HG03469 (cell line): ENCODE measurements around the gene MYO9B.
A peak's percentile ranks its signal among the peaks of the same experiment; 100 is the strongest.

Experiments used
- ATAC-seq: cut with Tn5 transposase; IDR thresholded peaks from one replicate; pipeline ENCODE4 v1.9.1; 2021; ENCODE audit warnings: mild to moderate bottlenecking, moderate library complexity, moderate number of reproducible peaks; ENCODE audit not compliant: unreplicated experiment

MYO9B gene, protein sequence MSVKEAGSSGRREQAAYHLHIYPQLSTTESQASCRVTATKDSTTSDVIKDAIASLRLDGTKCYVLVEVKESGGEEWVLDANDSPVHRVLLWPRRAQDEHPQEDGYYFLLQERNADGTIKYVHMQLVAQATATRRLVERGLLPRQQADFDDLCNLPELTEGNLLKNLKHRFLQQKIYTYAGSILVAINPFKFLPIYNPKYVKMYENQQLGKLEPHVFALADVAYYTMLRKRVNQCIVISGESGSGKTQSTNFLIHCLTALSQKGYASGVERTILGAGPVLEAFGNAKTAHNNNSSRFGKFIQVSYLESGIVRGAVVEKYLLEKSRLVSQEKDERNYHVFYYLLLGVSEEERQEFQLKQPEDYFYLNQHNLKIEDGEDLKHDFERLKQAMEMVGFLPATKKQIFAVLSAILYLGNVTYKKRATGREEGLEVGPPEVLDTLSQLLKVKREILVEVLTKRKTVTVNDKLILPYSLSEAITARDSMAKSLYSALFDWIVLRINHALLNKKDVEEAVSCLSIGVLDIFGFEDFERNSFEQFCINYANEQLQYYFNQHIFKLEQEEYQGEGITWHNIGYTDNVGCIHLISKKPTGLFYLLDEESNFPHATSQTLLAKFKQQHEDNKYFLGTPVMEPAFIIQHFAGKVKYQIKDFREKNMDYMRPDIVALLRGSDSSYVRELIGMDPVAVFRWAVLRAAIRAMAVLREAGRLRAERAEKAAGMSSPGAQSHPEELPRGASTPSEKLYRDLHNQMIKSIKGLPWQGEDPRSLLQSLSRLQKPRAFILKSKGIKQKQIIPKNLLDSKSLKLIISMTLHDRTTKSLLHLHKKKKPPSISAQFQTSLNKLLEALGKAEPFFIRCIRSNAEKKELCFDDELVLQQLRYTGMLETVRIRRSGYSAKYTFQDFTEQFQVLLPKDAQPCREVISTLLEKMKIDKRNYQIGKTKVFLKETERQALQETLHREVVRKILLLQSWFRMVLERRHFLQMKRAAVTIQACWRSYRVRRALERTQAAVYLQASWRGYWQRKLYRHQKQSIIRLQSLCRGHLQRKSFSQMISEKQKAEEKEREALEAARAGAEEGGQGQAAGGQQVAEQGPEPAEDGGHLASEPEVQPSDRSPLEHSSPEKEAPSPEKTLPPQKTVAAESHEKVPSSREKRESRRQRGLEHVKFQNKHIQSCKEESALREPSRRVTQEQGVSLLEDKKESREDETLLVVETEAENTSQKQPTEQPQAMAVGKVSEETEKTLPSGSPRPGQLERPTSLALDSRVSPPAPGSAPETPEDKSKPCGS (N-terminal part only)

DNA sequence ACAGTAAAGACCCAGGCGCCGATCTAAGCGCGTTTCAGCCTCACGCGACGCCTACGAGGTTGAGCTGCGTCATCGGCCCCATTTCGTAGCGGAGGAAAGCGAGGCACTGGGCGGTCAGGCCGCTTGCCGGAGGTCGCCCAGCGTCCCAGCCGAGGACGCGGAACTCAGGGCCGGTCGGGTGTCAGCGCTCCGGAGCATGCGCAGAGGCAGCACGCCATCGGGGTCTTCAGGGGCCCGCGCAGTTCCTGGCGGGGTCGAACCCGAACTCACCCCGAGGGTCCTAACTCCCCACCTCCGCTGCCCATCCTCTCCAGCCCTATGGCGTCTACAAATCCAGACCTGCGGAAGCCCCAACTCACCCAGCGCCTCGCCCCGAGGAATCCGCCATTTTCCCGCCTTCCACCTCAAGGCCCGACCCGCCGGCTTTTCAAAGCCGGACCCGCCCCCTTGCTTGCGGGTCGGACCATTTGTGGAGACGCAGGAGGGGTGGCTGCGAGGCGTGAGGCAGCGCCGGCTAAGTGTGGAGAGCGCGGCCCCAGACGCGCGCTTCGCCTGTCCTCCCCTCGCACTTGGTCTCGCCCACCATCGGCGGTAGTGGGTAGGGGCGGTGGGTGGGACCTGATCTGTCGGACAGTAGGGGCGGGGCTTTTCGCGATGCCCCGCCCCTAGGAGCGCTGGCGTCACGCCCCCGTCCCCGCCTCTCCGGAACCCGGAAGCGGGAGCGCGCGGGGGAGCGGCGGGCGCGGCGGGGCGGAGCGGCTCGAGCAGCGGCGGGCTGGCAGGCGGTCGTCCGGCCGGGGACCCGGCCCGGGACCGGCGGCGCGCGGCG lies at the start of gene MYO9B, which contains the start of gene HAUS8:
MYO9B (plus strand) TSS at position 743 of the 829 bp plus-strand sequence. CDS start 25,941 bp downstream, outside the sequence.
HAUS8 (minus strand) TSS at position 418 of the 829 bp plus-strand sequence; CDS start at position 388, 30 bp downstream.
- peak; percentile 67 for ATAC-seq

DNA sequence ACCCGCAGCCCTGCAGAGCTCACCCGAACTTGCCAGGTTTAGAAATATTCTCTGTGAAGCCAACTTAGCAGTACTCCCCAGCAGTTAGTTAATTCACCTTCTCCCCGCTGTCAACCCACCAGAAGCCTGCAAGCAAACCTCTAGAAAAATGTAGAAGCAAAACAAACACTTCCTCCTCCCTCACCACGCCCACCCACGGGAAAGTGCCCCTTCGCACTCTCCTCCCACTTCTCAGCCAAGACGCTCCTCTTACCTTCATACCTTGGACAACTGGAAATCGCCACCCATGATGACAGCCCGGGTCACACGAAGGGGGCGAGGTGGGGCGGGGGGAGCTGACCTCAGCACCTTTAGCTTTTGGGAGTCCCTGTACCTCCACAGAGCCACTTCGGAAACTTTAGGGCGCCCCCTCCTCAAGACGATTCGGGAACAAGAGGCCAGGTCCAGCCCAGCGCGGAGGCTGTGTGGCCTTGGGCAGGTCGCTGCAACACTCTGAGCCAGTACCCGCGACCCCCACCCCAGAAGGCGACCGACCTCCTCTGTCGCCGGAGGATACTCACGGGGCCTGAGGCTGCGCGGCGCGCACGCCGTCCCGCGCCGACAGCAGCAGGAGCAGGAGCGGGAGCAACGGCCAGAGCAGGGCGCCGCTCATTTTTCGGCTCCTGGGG lies 49.5 kb upstream of the MYO9B start:
- ATAC-seq, result no peak

DNA sequence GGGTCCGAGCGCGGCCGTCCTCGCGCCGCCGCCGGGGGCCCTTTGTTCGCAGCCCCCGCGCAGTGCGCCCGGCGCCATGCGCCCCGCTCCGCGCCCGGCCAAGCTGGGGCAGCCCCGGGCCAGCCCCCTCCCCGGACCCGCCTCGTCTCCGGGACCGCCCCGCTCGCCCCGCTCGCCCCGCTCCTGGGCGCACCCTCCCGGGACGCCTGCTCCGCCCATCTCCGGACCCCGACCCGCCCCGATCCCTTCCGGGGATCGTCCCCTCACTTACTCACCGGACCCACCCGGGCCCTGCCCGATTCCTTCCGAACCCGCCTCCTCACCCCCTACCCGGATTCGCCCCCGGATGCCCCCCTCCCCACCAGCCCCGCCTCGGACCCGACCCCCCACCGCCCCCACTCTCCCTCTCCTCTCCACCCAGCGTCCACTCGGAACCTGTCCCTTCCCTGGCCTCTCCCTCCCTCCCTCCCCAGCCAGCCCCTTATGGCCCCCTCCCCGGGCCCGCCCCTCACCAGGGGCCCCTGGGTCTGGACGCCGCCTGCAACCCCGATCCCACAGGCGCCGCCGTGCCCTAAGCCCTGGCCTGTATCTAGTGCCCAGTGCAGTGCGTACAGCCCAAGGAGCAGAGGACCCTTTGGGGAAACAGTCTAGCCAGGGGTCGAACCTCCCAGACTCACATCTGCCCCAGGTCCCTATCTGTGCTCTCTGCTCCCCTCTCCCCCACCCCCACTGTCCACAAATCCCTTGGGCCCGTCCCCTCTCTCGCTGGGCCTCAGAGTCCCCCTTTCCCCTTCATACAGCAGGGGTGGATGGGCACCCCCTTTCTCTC lies 48.7 kb upstream of the MYO9B start, which contains the start of gene CPAMD8:
CPAMD8 (minus strand) TSS at position 105 of the 829 bp plus-strand sequence. CDS start 168 bp downstream, outside the sequence.
- no peak for ATAC-seq

DNA sequence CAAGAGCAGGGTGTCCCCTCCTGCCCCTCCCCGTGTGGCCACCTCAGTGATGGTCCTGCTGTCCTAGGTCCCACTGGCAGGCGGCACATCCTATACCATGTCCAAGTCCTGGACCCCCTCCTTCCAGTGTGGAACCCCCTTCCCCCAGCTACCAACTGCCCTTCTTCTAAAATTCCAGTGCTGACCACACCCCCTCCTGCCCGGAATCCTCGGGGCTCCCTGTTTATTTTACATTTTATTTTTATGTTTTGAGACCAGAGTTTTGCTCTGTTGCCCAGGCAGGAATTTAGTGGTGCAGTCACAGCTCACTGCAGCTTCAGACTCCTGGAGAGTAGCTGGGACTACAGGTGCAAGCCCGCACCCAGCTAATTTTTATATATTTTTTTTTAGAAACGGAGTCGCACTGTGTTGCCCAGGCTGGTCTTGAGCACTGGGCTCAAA lies 48.0 kb upstream of the MYO9B start:
- ATAC-seq, result no peak

DNA sequence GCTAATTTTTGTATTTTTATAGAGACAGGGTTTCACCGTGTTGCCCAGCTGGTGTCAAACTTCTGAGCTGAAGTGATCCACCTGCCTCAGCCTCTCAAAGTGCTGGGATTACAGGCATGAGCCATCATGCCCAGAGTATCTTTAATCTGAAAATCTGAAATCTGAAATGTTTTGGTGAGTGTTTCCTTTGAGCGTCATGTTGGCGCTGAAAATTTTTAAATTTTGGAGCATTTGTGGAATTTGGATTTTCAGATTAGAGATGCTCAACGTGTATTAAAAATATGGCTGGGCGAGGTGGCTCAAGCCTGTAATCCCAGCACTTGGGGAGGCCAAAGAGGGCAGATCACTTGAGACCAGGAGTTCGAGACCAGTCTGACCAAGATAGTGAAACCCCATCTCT lies 43.8 kb upstream of the MYO9B start:
- ATAC-seq, result no peak

DNA sequence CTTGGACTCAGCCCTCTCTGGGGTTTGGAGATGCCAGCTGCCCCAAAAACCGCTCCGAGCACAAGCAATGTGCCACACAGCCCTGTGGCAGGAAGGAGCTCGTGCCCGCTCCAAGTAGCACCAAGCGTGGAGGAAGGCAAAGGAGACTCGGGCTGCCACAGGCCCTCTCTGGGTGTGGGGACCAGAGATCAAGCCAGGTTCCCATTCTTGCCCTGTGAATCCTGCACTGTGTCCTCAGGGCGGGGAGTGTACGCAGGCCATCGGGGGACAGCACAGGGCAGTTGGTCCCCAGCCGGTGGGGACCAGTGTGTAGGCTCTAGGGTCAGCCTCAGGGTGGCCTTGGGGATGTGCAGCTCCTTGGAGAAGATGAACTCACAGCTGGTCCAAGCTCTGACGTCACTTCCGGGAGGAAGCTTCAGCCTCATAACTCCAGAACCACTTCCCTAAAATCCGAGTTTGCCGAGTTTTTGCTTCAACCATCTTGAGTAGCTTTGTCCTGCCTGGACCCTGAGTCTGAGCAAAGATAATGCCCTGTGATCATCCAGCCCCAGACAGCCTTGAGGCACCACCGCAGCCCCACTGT lies 39.6 kb upstream of the MYO9B start:
- ATAC-seq, result no peak

DNA sequence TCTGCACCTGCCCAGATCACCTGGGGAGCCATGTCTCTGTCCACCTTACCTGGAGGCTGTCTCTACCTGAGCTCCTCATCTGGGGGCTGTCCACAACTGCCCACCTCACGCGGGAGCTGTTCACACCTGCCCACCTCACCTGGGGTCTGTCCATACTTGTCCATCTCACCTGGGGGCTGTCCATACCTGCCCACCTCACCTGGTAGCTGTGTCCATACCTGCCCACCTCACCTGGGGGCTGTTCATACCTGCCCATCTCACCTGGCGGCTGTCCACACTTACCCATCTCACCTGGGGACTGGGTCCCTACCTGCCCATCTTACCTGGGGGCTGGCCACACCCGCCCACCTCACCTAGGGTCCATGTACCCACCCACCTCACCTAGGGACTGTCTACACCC lies 38.9 kb upstream of the MYO9B start:
- no peak for ATAC-seq

DNA sequence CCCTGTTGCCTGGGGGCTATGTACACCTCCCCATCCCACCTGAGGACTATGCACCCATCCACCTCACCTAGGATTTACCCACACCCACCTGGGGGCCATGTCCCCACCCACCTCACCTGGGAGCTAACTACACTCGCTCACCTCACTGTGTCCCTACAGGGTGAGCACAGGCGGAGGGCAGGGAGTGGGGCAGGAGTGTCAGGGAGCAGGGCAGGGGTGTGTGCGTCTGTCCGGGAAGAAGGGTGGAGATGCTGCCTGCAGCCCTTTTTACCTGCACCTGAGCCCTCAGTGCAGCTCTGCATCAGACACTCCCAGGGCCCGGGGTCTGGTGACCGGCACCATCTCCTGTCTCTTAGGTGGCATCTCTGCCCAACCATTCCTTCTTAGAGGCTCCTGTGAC lies 38.4 kb upstream of the MYO9B start:
- no peak for ATAC-seq

DNA sequence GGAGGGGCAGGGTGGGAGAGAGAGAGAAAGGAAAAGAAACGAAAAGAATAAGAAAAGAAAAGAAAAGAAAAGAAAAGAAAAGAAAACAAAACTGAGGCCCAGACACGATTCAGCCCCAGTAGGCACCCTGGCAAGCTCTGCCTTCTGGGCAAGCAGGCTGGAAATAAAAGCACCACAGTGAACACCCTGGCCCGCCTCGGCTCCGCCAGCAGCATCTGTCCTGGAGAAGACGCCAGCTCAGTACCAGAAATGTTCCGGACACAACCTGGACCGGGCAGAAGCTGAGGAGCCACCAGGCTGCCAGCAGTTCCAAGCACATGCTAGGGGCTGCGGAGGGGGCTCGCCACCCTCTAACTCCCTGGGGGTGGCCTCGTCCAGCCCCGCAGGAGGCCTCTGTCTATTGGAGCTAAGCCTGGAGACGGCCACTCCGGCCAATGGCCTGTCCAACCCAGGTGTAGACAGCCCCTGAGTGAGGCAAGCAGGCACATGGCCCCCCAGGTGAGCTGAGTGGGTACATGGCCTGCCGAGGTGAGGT lies 37.5 kb upstream of the MYO9B start:
- ATAC-seq, result no peak

DNA sequence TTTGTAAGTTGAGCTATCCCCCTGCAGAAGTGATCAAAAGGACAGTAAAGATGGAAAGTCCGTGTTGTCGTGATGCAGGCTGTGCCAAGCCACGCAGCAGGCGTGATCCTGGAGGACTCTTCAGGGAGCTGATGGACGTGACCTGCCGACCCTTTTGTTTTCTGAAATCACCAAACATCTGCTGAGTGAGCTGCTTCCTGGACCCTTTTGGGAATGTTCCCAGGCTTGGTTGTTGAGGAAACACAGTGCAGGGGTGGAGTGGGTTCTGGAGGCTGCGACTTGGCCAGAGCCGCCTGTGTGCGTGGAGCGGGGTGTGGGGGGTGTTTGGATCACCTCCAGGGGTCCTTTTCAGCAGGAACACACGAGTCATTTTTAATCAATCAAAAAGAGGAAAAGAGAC lies 33.6 kb upstream of the MYO9B start:
- ATAC-seq, result no peak

DNA sequence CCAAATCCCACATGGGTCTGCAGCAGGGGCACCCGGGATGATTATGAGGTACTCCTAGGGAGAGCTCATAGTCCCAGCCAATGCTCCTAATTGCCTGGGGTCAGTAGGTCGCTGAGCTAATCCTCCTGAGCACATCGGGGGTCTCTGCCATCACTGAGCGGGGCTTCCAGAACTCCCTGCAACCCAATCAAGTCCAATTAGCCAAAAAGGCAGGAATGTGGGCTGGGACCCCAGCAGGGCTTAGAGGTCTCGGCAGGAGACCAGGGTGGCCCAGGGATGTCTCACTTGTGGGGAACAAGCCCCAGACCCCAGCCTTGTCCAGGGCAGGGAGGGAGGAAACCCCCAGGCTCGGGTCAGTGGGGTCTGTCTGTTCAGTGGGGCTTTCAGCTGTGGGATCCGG lies 31.8 kb upstream of the MYO9B start:
- no peak for ATAC-seq

DNA sequence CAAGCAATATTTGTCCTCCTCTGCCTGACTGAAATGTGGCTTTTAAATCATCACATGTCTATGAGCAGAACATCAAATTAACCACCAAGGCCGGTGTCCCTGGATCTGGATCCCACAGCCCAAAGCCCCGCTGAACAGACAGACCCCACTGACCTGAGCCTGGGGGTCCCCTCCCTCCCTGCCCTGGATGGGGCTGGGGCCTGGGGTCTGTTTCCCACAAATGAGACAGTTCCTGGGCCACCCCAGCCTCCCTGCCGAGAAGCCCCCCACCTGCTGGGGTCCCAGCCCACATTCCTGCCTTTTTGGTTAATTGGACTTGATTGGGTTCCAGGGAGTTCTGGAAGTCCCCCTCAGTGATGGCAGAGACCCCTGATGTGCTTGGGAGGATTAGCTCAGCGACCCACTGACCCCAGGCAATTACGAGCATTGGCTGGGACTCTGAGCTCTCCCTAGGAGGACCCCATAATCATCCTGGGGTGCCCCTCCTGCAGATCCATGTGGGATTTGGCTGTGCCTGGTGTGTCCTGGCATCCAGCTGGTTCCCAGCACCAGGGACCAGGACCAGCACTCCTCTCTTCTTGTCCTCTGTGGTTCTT lies 29.6 kb upstream of the MYO9B start:
- no peak for ATAC-seq

DNA sequence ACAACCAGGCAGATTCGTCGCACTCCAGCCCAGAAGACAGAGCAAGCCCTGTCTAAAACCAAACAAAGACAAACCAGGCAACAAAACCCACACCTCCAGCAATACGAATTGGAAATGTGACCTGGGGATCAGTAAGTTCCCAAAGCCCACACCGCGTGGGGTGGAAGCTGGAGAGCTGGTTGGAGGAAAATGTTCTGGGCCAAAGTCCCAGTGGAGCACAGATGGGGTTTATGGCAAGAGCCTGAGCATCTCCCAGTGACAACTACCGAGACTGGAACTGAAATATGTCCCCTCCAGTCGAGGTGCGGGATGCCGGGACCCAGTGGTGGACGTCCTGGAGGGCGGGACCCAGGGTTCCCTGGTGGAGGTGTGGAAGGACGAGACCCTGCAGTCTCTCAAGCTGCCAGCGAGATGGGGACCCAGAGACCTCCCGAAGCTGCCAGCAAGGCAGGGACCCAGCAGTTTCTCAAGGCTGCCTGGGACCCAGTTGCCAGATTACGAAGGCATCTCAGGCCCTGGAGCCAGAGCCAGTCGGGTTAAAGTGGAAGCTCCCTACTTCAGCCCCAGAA lies 26.6 kb upstream of the MYO9B start:
- no peak for ATAC-seq

DNA sequence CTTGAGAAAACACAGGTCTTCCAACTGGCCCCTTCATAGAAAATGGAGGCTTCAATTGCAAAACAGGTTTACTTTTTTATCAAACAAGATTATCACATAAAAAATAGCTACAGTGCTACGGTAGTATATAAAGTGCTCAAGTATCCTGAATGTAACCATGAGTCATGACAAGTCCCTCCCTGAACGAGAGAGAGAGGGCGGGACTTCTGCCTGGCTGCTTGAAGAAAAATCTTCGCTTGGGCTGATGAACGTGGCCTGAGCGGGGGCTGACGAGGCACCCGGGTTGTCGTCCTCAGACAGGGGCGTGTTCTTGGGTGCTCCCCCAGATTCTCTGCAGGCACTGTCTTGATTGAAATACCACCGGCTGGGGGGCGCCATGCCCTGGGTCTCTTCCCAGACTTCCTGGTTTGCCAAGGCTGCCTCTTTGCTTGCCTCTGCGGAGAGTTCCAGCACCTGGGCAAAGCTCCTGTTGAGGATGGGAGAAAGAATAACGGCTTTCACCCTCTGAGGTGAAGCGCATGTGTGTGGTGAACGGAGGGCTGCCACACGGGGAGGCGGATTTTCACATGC lies 25.8 kb upstream of the MYO9B start:
- ATAC-seq, result no peak

DNA sequence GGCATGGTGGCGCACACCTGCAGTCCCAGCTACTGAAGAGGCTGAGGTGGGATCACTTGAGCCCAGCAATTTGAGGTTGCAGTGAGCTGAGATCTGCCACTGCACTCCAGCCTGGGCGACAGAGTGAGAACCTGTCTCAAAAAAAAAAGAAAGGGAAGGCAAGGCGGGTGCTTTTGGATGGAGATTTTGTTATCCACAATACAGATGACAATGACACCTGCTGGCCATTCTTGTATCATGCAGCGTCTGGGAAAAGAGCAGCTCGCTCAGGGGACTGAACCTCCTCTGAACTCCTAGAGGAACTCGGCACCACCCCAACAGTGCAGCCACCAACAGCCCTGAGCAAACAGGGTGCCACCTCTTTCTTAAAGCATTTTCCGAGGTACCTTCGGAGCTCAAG lies 23.1 kb upstream of the MYO9B start:
- no peak for ATAC-seq

DNA sequence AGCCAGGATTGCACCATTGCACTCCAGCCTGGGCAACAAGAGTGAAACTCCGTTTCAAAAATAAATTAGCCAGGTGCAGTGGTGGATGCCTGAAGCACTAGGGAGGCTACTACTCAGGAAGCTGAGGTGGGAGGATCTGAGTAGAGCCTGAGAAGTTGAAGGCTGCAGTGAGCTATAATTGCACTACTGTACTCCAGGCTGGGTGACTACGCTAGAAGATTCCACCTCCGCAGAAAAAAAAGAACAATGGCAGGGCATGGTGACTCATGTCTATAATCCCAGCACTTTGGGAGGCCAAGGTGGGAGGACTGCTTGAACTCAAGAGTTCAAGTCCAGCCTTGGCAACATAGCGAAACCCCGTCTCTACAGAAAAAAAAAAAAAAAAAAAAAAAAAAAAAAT lies 20.8 kb upstream of the MYO9B start:
- ATAC-seq, result no peak

DNA sequence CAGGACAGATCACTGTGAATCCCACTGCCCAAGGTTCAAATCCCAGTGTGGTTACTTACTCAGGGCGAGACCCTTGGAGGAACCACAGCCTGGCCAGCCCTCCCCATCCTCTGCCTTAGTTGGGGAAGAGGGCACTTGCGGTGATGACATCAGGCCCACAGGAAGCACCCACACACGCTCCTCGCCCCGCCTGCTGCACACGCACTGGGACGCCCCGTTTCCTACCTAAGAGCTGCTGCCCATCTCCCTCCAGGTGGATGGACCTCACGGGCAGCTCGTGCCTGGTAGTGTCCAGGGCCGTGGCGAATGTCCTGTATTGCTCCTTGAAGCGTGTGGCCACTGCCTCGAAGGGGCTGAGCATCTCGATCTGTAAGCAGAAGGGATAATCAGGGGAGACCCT lies 19.9 kb upstream of the MYO9B start:
- no peak for ATAC-seq
